HG03066 (cell line): Measurements from ENCODE around the gene GP5.

Experiments used
- ATAC-seq: cut with Tn5 transposase; IDR thresholded peaks from one replicate; pipeline ENCODE4 v1.9.1; 2021; ENCODE audit warnings: low read depth; ENCODE audit not compliant: unreplicated experiment

GP5 gene

GRCh38 chr3:194377708-194378107, 21.4 kb downstream of the GP5 start:
- no peak for ATAC-seq

- no peak for ATAC-seq
Observed at GRCh38 chr3:194376241-194376560, 22.9 kb downstream of the GP5 start.

- ATAC-seq, result no peak
Observed at GRCh38 chr3:194375473-194376240, 23.4 kb downstream of the GP5 start.

- ATAC-seq, result no peak
Observed at GRCh38 chr3:194374935-194375334, 24.1 kb downstream of the GP5 start.

GRCh38 chr3:194373899-194374298, 25.2 kb downstream of the GP5 start:
- no peak for ATAC-seq

GRCh38 chr3:194373028-194373427, 26.0 kb downstream of the GP5 start:
- ATAC-seq, result no peak

GRCh38 chr3:194370753-194371152, 28.3 kb downstream of the GP5 start:
- ATAC-seq, result no peak

GRCh38 chr3:194369522-194370279, 29.4 kb downstream of the GP5 start, which contains the start of gene LRRC15:
TSS of gene LRRC15 (minus strand) at chr3:194369743. CDS start at chr3:194361043, 8,700 bp downstream.
- no peak for ATAC-seq

- no peak for ATAC-seq
Observed at GRCh38 chr3:194368918-194369317, 30.1 kb downstream of the GP5 start.

GRCh38 chr3:194367992-194368841, 30.8 kb downstream of the GP5 start:
- ATAC-seq, result no peak

- ATAC-seq, result no peak
Observed at GRCh38 chr3:194365978-194366490, 33.0 kb downstream of the GP5 start.

- ATAC-seq, result no peak
Observed at GRCh38 chr3:194365526-194365925, 33.5 kb downstream of the GP5 start.

- ATAC-seq, result no peak
Observed at GRCh38 chr3:194364652-194365434, 34.2 kb downstream of the GP5 start.

- no peak for ATAC-seq
Observed at GRCh38 chr3:194364314-194364651, 34.8 kb downstream of the GP5 start.

- ATAC-seq, result no peak
Observed at GRCh38 chr3:194360568-194360967, 38.5 kb downstream of the GP5 start.

GRCh38 chr3:194357681-194358080, 41.4 kb downstream of the GP5 start:
- no peak for ATAC-seq

- ATAC-seq, result no peak
Observed at GRCh38 chr3:194355379-194355778, 43.7 kb downstream of the GP5 start.

- ATAC-seq, result no peak
Observed at GRCh38 chr3:194354315-194354714, 44.8 kb downstream of the GP5 start.

GRCh38 chr3:194352667-194353246, 46.3 kb downstream of the GP5 start:
- ATAC-seq, result no peak
